Loucy (cell line): ENCODE results near the gene ACER2.

Experiments used
- CTCF ChIP-seq: fragments of 200-600 bp; sonication (generic); conservative IDR thresholded peaks from 2 replicates; pipeline ENCODE4 v1.5.1; 2014; ENCODE audit warnings: mild to moderate bottlenecking, antibody characterized with exemption, low read length
- EZH2phosphoT487 ChIP-seq: fragments of 200-600 bp; IDR thresholded peaks from 2 replicates; pipeline ENCODE4 v1.6.1; 2018; ENCODE audit warnings: antibody characterized with exemption, mild to moderate bottlenecking, moderate library complexity, borderline replicate concordance

DNA sequence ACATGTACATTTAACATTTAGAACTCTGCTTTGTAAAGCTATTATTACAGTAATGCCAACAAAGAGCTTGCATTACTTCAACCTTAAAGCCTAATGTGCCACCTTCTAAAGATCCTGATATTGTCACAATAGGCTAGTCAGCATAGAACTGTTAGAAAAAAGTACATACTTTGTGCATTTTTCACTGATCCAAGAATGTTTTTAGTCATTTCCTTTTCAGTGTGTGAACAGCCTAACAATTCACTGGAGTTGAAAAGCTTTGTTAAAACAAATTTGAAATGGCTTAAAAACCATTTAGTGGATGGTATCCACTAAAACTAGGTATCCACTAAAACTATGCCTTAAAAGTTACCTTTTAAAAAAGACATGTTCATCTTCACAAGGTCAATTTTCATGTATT lies 33.3 kb upstream of the ACER2 start:
- TF ChIP-seq CTCF (no peak), EZH2phosphoT487 (no peak)
